GM23338 (cell line): ENCODE results near the gene OR51G1. TPM values are rescaled to one million over a fixed set of nuclear protein-coding genes. Genes with fewer than 3 reads are reported as not detected.

ENCODE experiments used
- ATAC-seq: fragments of 200-7000 bp; cut with Tn5 transposase; 3 replicates; pipeline ENCODE4 v1.9.1; 2020
- DNase-seq: peaks from one replicate; pipeline ENCODE4 v3.0.0-alpha.2; 2015; ENCODE audit warnings: low spot score
- H2AFZ ChIP-seq: fragments of 200-600 bp; sonication (generic); 2 replicates; pipeline ENCODE4 v1.8.0; 2016; ENCODE audit warnings: antibody characterized with exemption, mild to moderate bottlenecking, moderate library complexity
- H3F3A ChIP-seq: fragments of 200-600 bp; sonication (generic); replicated peaks from 2 replicates; pipeline ENCODE4 v1.8.0; 2017; ENCODE audit warnings: antibody characterized with exemption, mixed run types, low read depth
- H3K27ac ChIP-seq: fragments of 200-600 bp; sonication (generic); 2 replicates; pipeline ENCODE4 v1.6.1; 2016; ENCODE audit warnings: low read depth
- H3K27me3 ChIP-seq: fragments of 200-600 bp; sonication (generic); 2 replicates; pipeline ENCODE4 v1.8.0; 2016; ENCODE audit warnings: mild to moderate bottlenecking, mixed run types, moderate library complexity; ENCODE audit not compliant: insufficient read depth
- H3K36me3 ChIP-seq: fragments of 200-600 bp; sonication (generic); 2 replicates; pipeline ENCODE4 v1.8.0; 2016; ENCODE audit warnings: mild to moderate bottlenecking; ENCODE audit not compliant: insufficient read depth
- H3K4me1 ChIP-seq: fragments of 200-600 bp; sonication (generic); 2 replicates; pipeline ENCODE4 v1.8.0; 2016; ENCODE audit warnings: mild to moderate bottlenecking, moderate library complexity; ENCODE audit not compliant: insufficient read depth
- H3K4me2 ChIP-seq: fragments of 200-600 bp; sonication (generic); 2 replicates; pipeline ENCODE4 v1.7.1; 2017; ENCODE audit warnings: mixed run types
- H3K4me3 ChIP-seq: fragments of 200-600 bp; sonication (generic); 2 replicates; pipeline ENCODE4 v1.6.1; 2016; ENCODE audit warnings: mixed run types
- H3K79me2 ChIP-seq: fragments of 200-600 bp; sonication (generic); replicated peaks from 2 replicates; pipeline ENCODE4 v1.8.0; 2017; ENCODE audit warnings: mild to moderate bottlenecking; ENCODE audit not compliant: insufficient read depth
- H3K9me2 ChIP-seq: fragments of 200-600 bp; sonication (generic); 2 replicates; pipeline ENCODE4 v1.8.0; 2017; ENCODE audit not compliant: insufficient read depth
- H4K20me1 ChIP-seq: fragments of 200-600 bp; sonication (generic); replicated peaks from 2 replicates; pipeline ENCODE4 v1.8.0; 2017; ENCODE audit warnings: mild to moderate bottlenecking; ENCODE audit not compliant: insufficient read depth
- H3K27ac Mint-ChIP-seq: 2 replicates; pipeline ENCODE4 v1.8.0; 2020; ENCODE audit warnings: inconsistent platforms, mild to moderate bottlenecking, moderate library complexity, mixed read lengths
- H3K27me3 Mint-ChIP-seq: 3 replicates; pipeline ENCODE4 v1.8.0; 2022; ENCODE audit warnings: low read depth, mild to moderate bottlenecking, moderate library complexity, mixed read lengths, inconsistent platforms; ENCODE audit not compliant: insufficient read depth, poor library complexity
- H3K36me3 Mint-ChIP-seq: 3 replicates; pipeline ENCODE4 v1.8.0; 2021; ENCODE audit warnings: low read depth, mild to moderate bottlenecking, inconsistent platforms, moderate library complexity, mixed read lengths
- H3K4me1 Mint-ChIP-seq: 3 replicates; pipeline ENCODE4 v1.8.0; 2020; ENCODE audit warnings: mild to moderate bottlenecking, inconsistent platforms, mixed read lengths
- H3K4me3 Mint-ChIP-seq: 3 replicates; pipeline ENCODE4 v1.8.0; 2021; ENCODE audit warnings: moderate library complexity, mild to moderate bottlenecking, inconsistent platforms, mixed read lengths
- H3K9me3 Mint-ChIP-seq: 3 replicates; pipeline ENCODE4 v1.8.0; 2020; ENCODE audit warnings: moderate library complexity, mild to moderate bottlenecking, inconsistent platforms, mixed read lengths
- CREB1 ChIP-seq: fragments of 250-450 bp; sonication (Bioruptor Pico); IDR thresholded peaks from 2 replicates; pipeline ENCODE4 v1.5.0; 2020; ENCODE audit warnings: low read depth, mild to moderate bottlenecking, moderate library complexity
- CTCF ChIP-seq, 2 experiments: fragments of 200-600 bp in 1 of 2; sonication (generic) in 1 of 2; conservative IDR thresholded peaks; 2 replicates each; pipeline versions ENCODE4 v1.5.1 to v1.6.1; 2016 to 2017; ENCODE audit warnings: antibody characterized with exemption in 2 of 2, low read depth in 2 of 2, mild to moderate bottlenecking in 2 of 2, moderate library complexity in 1 of 2
- ETS1 ChIP-seq: IDR thresholded peaks from 2 replicates; pipeline ENCODE4 v1.6.1; 2016; ENCODE audit warnings: antibody characterized with exemption
- EZH2 ChIP-seq: fragments of 200-600 bp; sonication (generic); IDR thresholded peaks from one replicate; pipeline ENCODE4 v1.8.0; 2017; ENCODE audit warnings: antibody characterized with exemption, mild to moderate bottlenecking, low read depth; ENCODE audit not compliant: unreplicated experiment
- EZH2phosphoT487 ChIP-seq: fragments of 200-600 bp; sonication (generic); IDR thresholded peaks from one replicate; pipeline ENCODE4 v1.8.1; 2018; ENCODE audit warnings: antibody characterized with exemption; ENCODE audit not compliant: unreplicated experiment
- JUNB ChIP-seq: IDR thresholded peaks from one replicate; pipeline ENCODE4 v1.6.1; 2016; ENCODE audit warnings: antibody characterized with exemption; ENCODE audit not compliant: unreplicated experiment
- NANOG ChIP-seq: IDR thresholded peaks from 2 replicates; pipeline ENCODE4 v1.6.1; 2016; ENCODE audit warnings: antibody characterized with exemption, borderline replicate concordance
- POLR2AphosphoS5 ChIP-seq: IDR thresholded peaks from 2 replicates; pipeline ENCODE4 v1.6.1; 2016; ENCODE audit warnings: antibody characterized with exemption, low read depth
- REST ChIP-seq: IDR thresholded peaks from one replicate; pipeline ENCODE4 v1.6.1; 2018; ENCODE audit warnings: antibody characterized with exemption; ENCODE audit not compliant: unreplicated experiment
- STAT1 ChIP-seq: IDR thresholded peaks from one replicate; pipeline ENCODE4 v1.6.1; 2016; ENCODE audit warnings: antibody characterized with exemption; ENCODE audit not compliant: unreplicated experiment
- ZNF114 ChIP-seq: fragments of 250-450 bp; sonication (Bioruptor Pico); IDR thresholded peaks from 2 replicates; pipeline ENCODE4 v1.5.0; 2020; ENCODE audit warnings: mild to moderate bottlenecking, moderate library complexity
- ZNF331 ChIP-seq: fragments of 250-450 bp; sonication (Bioruptor Pico); IDR thresholded peaks from 2 replicates; pipeline ENCODE4 v1.5.0; 2020; ENCODE audit warnings: low read depth, mild to moderate bottlenecking, moderate library complexity
- ZNF462 ChIP-seq: fragments of 250-450 bp; sonication (Bioruptor Pico); IDR thresholded peaks from 2 replicates; pipeline ENCODE4 v1.5.0; 2020; ENCODE audit warnings: mild to moderate bottlenecking, moderate library complexity
- polyA plus RNA-seq: library from polyadenylated mRNA; unstranded; fragments of >200 nt; fragmentation: Nextera tagmentation; extraction: Ambion mirVana; gene quantifications from 2 replicates; pipeline ENCODE4 v1.2.1, GENCODE V29; 2016
- total RNA-seq: library from RNA; depleted of rRNA; stranded (reverse); fragments of >200 nt; shearing (Covaris generic); gene quantifications from 2 replicates; pipeline ENCODE4 v1.2.3, GENCODE V29; 2014

The OR51G1 gene
- total and polyA plus RNA-seq, 2 experiments from 2014 or later: not detected

GRCh38 chr11:4960877-4961276, 36.7 kb upstream of the OR51G1 start:
- TF ChIP-seq EZH2: no peak
- no peak for TF ChIP-seq ZNF331 (CRISPR knock-in tag)
- TF ChIP-seq JUNB: no peak
- TF ChIP-seq ZNF462 (CRISPR knock-in tag): no peak
- no peak for TF ChIP-seq ETS1
- no peak for TF ChIP-seq ZNF114 (CRISPR knock-in tag)
- no peak for TF ChIP-seq NANOG
- no peak for TF ChIP-seq CTCF (conservative IDR thresholded peaks at IDR 0.05; ENCODE audit: low read depth in 2 of 2)
- TF ChIP-seq REST: no peak
- no peak for TF ChIP-seq EZH2phosphoT487
- no peak for TF ChIP-seq CREB1 (CRISPR knock-in tag)
- no peak for TF ChIP-seq STAT1
- no peak for TF ChIP-seq POLR2AphosphoS5
- no peak overlapping the region for H2AFZ ChIP-seq
- no peak overlapping the region for H3K27ac Mint-ChIP-seq

More at GRCh38 chr11:4960877-4961276, 36.7 kb upstream of the OR51G1 start:
- Histone ChIP-seq H3K79me2 (no peaks in the 10 kb centered on the region), H3K4me2 (no peak overlapping the region), H3K4me3 (no peak overlapping the region), H3K27me3 (no peaks in the 10 kb centered on the region), H4K20me1 (no peaks in the 10 kb centered on the region), H3F3A (no peaks in the 10 kb centered on the region), H3K27ac (no peak overlapping the region), H3K36me3 (no peaks in the 10 kb centered on the region), H3K4me1 (no peaks in the 10 kb centered on the region), H3K9me2 (no peaks in the 10 kb centered on the region)
- no peak for ATAC-seq
- Mint-ChIP-seq H3K4me1 (peaks cover 4% of the 10 kb centered on the region; the same call in 1 of the 3 replicates), H3K9me3 (no peaks in the 10 kb centered on the region), H3K36me3 (no peaks in the 10 kb centered on the region), H3K27me3 (no peaks in the 10 kb centered on the region), H3K4me3 (no peak overlapping the region)
- DNase-seq: no peak
